ENCODE data around the gene GRXCR2. TPM values are rescaled to one million over a fixed set of nuclear protein-coding genes. Genes with fewer than 3 reads are reported as not detected.

The GRXCR2 gene
- not detected in 2 replicates for total RNA-seq

DNA sequence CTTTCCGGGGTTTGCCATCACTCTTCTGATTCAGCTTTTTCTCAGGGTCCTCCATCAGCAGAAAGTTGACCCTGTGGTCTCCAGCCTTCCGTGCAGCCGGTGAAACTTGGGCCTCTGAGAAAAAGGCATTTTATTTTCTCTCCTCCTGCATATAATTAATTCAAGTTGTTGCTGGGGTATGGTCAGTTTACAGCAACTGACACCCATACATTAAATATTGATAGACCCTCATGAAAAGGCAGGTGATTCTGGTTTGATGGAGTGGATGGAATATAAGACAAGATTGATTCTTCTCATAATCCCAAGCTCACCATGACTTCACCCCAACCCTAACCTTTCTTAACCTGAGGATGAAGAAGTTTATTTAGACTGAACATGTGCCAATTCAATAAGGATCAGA is at the start of gene GRXCR2:
Gene GRXCR2 (minus strand): TSS at position 101 of the 400 bp plus-strand sequence. CDS start 46 bp downstream, at position 55.
- H3K27me3 Mint-ChIP-seq (ENCODE audit: low read depth) = peaks cover 3% of the 10 kb centered on the region
- intact Hi-C loops (cut with micrococcal nuclease) = no loop called here

DNA sequence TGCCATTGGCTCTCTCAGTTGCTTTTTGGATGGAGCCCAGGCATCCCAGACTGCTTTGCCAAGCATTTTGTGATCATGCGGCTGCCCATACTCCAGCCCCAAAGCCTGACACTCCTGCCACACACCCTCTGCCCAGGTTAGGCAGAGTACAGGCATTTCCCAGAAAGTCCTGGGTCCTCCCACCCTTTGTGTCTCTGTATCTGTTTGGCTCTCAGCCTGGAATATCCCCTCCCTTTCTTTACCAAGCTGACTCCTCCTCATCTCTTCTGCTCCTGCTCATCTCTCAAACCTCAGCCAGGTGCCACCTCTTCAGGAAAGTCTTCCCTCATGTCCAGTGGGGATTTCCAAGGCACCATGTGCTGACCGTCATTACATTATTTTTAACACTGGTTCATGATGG is 49.2 kb upstream of the GRXCR2 start:
- intact Hi-C loops (cut with micrococcal nuclease) = no loop called here
- Mint-ChIP-seq H3K27ac (no peak overlapping the region), H3K4me1 (ENCODE audit: low read depth) (peaks cover 7% of the 10 kb centered on the region), H3K36me3 (ENCODE audit: low read depth) (no peaks in the 10 kb centered on the region), H3K27me3 (ENCODE audit: low read depth) (peaks cover 2% of the 10 kb centered on the region), H3K4me3 (ENCODE audit: low read depth) (no peak overlapping the region), H3K9me3 (no peaks in the 10 kb centered on the region)
- DNase-seq (ENCODE audit: low spot score) = no peak

More for the DNA sequence above, at the start of gene GRXCR2:
- no peaks in the 10 kb centered on the region for H3K9me3 Mint-ChIP-seq
- no peak for DNase-seq (ENCODE audit: low spot score)
- no peaks in the 10 kb centered on the region for H3K4me1 Mint-ChIP-seq (ENCODE audit: low read depth)
- no peak within 1 kb of the TSS for H3K4me3 Mint-ChIP-seq (ENCODE audit: low read depth)
- H3K27ac Mint-ChIP-seq = no peak within 1 kb of the TSS
- H3K36me3 Mint-ChIP-seq (ENCODE audit: low read depth) = no peaks in the 10 kb centered on the region

GRCh38 chr5:145921211-145921610 is 48.4 kb upstream of the GRXCR2 start:
- peaks cover 4% of the 10 kb centered on the region for H3K27me3 Mint-ChIP-seq (ENCODE audit: low read depth)
- intact Hi-C loops (cut with micrococcal nuclease) = no loop called here
- DNase-seq (ENCODE audit: low spot score) = no peak
- no peak overlapping the region for H3K4me3 Mint-ChIP-seq (ENCODE audit: low read depth)
- no peaks in the 10 kb centered on the region for H3K36me3 Mint-ChIP-seq (ENCODE audit: low read depth)
- no peak overlapping the region for H3K27ac Mint-ChIP-seq
- H3K9me3 Mint-ChIP-seq = no peaks in the 10 kb centered on the region
- H3K4me1 Mint-ChIP-seq (ENCODE audit: low read depth) = peaks cover 9% of the 10 kb centered on the region

DNA sequence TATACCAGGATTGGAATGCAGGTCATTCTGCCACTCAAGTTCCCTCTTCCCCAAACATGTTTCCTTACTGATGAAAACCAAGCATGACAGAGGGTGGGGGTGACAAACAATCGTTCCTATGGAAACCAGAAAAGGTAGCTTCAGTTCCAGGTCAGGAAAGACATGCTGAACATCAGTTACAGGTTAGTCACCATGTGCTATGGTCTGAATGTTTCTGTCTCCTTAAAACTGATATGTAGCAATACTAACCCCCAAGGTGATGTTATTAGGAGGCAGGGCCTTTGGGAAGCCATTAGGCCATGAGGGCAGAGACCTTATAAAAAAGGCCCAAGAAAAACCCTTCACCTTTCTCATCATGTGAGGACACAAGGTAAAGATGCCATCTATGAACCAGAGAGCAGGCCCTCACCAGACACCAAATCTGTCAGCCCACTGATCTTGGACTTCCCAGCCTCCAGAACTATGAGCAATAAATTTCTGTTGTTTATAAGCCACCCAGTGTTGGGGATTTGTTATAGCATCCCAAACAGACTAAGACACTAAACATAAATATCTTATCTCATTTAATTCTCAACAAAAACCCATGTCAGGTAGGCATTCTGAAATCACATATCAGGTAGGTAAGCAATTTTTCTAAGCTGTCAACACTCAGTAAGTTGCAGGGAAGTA is 47.9 kb upstream of the GRXCR2 start:
- no peak for DNase-seq (ENCODE audit: low spot score)
- Mint-ChIP-seq H3K27ac (no peak overlapping the region), H3K9me3 (no peaks in the 10 kb centered on the region), H3K27me3 (ENCODE audit: low read depth) (peaks cover 4% of the 10 kb centered on the region), H3K4me3 (ENCODE audit: low read depth) (no peak overlapping the region), H3K4me1 (ENCODE audit: low read depth) (peaks cover 10% of the 10 kb centered on the region), H3K36me3 (ENCODE audit: low read depth) (no peaks in the 10 kb centered on the region)
- intact Hi-C loops (cut with micrococcal nuclease) = no loop called here

GRCh38 chr5:145919413-145919812 is 46.6 kb upstream of the GRXCR2 start:
- Mint-ChIP-seq H3K4me3 (ENCODE audit: low read depth) (no peak overlapping the region), H3K4me1 (ENCODE audit: low read depth) (peaks cover 8% of the 10 kb centered on the region), H3K36me3 (ENCODE audit: low read depth) (no peaks in the 10 kb centered on the region), H3K9me3 (no peaks in the 10 kb centered on the region), H3K27ac (no peak overlapping the region), H3K27me3 (ENCODE audit: low read depth) (peaks cover 4% of the 10 kb centered on the region)
- no peak for DNase-seq (ENCODE audit: low spot score)
- intact Hi-C loops (cut with micrococcal nuclease) = no loop called here

DNA sequence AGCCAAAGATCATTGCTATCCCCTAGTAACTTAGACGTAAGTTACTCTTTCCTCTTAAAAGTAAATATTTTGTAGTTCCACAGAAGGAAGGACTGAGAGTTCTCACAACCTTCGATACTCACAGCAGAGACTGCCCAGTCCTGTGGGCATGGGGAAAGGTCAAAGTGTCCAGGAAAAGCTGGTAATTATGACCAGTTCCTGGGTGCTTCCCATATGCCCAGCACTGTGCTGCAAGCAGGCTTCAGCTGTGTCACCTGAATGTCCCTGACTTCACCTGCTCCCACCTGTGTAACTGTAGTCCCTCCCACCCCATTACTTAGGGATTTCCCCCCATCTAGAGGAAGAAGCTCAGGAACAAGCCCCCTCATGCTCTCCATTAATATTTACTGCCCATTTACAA is 45.6 kb upstream of the GRXCR2 start:
- H3K27ac Mint-ChIP-seq = no peak overlapping the region

GRCh38 chr5:145917288-145917687 is 44.5 kb upstream of the GRXCR2 start:
- Mint-ChIP-seq H3K4me1 (ENCODE audit: low read depth) (peaks cover 6% of the 10 kb centered on the region), H3K36me3 (ENCODE audit: low read depth) (no peaks in the 10 kb centered on the region), H3K27me3 (ENCODE audit: low read depth) (peaks cover 4% of the 10 kb centered on the region), H3K4me3 (ENCODE audit: low read depth) (no peak overlapping the region), H3K9me3 (no peaks in the 10 kb centered on the region), H3K27ac (no peak overlapping the region)
- DNase-seq (ENCODE audit: low spot score) = no peak
- intact Hi-C loops (cut with micrococcal nuclease) = no loop called here

More for the DNA sequence above, 45.6 kb upstream of the GRXCR2 start:
- Mint-ChIP-seq H3K36me3 (ENCODE audit: low read depth) (no peaks in the 10 kb centered on the region), H3K4me1 (ENCODE audit: low read depth) (peaks cover 6% of the 10 kb centered on the region), H3K9me3 (no peaks in the 10 kb centered on the region), H3K4me3 (ENCODE audit: low read depth) (no peak overlapping the region), H3K27me3 (ENCODE audit: low read depth) (peaks cover 4% of the 10 kb centered on the region)
- intact Hi-C loops (cut with micrococcal nuclease) = no loop called here
- DNase-seq (ENCODE audit: low spot score) = no peak

DNA sequence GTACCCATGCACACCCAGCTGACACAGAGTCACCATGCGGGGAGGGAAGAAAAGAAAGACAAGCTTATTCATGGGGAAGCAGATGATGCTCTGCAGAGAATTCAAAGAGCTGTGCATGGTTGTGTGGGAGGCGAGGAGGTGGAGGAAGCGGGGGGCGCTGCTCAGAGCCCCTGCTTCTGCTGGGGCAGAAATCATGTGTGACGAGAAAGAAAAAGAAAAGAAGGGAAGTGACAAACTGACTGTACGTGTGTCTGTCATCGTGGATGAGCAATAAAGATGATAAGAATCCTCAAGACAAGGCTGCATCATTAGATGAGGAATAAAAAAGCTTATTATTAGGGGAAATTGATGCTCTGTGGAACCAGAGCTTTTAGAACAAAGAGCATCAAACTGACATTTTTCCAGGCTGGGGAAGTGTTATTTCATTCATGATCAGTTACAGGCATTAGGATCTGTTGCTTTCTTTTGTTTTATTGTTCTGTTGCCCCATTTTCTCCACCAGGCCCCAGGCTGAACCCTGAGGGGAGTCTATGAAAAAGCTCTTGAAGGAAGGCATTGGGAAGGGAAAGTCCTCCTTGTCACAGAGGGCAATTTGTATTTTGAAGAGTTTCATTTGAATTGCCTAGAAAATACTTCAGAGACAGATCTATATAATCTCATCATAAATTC is 43.3 kb upstream of the GRXCR2 start:
- Mint-ChIP-seq H3K36me3 (ENCODE audit: low read depth) (no peaks in the 10 kb centered on the region), H3K27me3 (ENCODE audit: low read depth) (peaks cover 2% of the 10 kb centered on the region)
- intact Hi-C loops (cut with micrococcal nuclease) = no loop called here

GRCh38 chr5:145913701-145914100 is 40.9 kb upstream of the GRXCR2 start:
- Mint-ChIP-seq H3K9me3 (no peaks in the 10 kb centered on the region), H3K4me1 (ENCODE audit: low read depth) (peaks cover 13% of the 10 kb centered on the region), H3K4me3 (ENCODE audit: low read depth) (no peak overlapping the region), H3K27me3 (ENCODE audit: low read depth) (peaks cover 10% of the 10 kb centered on the region), H3K27ac (no peak overlapping the region), H3K36me3 (ENCODE audit: low read depth) (no peaks in the 10 kb centered on the region)
- no peak for DNase-seq (ENCODE audit: low spot score)
- intact Hi-C loops (cut with micrococcal nuclease) = no loop called here

More for the DNA sequence above, 43.3 kb upstream of the GRXCR2 start:
- no peak for DNase-seq (ENCODE audit: low spot score)
- no peak overlapping the region for H3K27ac Mint-ChIP-seq
- H3K4me3 Mint-ChIP-seq (ENCODE audit: low read depth) = no peak overlapping the region
- H3K4me1 Mint-ChIP-seq (ENCODE audit: low read depth) = peaks cover 6% of the 10 kb centered on the region
- H3K9me3 Mint-ChIP-seq = no peaks in the 10 kb centered on the region

GRCh38 chr5:145912594-145912993 is 39.8 kb upstream of the GRXCR2 start:
- H3K4me1 Mint-ChIP-seq (ENCODE audit: low read depth) = peaks cover 13% of the 10 kb centered on the region
- H3K27me3 Mint-ChIP-seq (ENCODE audit: low read depth) = peaks cover 12% of the 10 kb centered on the region
- H3K9me3 Mint-ChIP-seq = no peaks in the 10 kb centered on the region
- no peak for DNase-seq (ENCODE audit: low spot score)
- no peak overlapping the region for H3K4me3 Mint-ChIP-seq (ENCODE audit: low read depth)
- H3K36me3 Mint-ChIP-seq (ENCODE audit: low read depth) = no peaks in the 10 kb centered on the region
- intact Hi-C loops (cut with micrococcal nuclease) = no loop called here
- H3K27ac Mint-ChIP-seq = no peak overlapping the region

DNA sequence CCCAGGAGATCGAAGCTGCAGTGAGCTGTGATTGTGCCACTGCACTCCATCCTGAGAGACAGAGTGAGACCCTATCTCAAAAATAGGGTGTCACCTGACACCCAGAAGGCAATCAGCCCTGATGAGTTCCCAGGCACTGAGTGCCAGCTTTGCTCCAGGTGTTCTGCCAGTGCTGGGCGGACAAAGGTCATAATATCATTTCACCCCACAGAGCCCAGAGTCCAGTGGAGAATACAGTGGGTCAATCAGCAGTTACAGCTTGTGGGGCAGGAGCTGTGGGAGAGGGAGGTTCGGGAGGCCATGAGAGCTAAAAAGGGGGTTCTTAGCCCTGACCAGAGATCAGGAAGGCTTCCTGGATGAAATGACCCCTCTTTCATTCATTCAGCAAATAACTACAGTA is 39.2 kb upstream of the GRXCR2 start:
- Mint-ChIP-seq H3K9me3 (no peaks in the 10 kb centered on the region), H3K27me3 (ENCODE audit: low read depth) (peaks cover 14% of the 10 kb centered on the region), H3K4me3 (ENCODE audit: low read depth) (no peak overlapping the region), H3K4me1 (ENCODE audit: low read depth) (peaks cover 13% of the 10 kb centered on the region), H3K27ac (no peak overlapping the region), H3K36me3 (ENCODE audit: low read depth) (no peaks in the 10 kb centered on the region)
- no peak for DNase-seq (ENCODE audit: low spot score)
- intact Hi-C loops (cut with micrococcal nuclease) = no loop called here

- H3K36me3 Mint-ChIP-seq (ENCODE audit: low read depth) = no peaks in the 10 kb centered on the region
- no peak overlapping the region for H3K4me3 Mint-ChIP-seq (ENCODE audit: low read depth)
- peaks cover 11% of the 10 kb centered on the region for H3K4me1 Mint-ChIP-seq (ENCODE audit: low read depth)
- no peaks in the 10 kb centered on the region for H3K9me3 Mint-ChIP-seq
- intact Hi-C loops (cut with micrococcal nuclease) = no loop called here
- peaks cover 17% of the 10 kb centered on the region for H3K27me3 Mint-ChIP-seq (ENCODE audit: low read depth)
- no peak overlapping the region for H3K27ac Mint-ChIP-seq
- DNase-seq (ENCODE audit: low spot score) = no peak
Observed at GRCh38 chr5:145911164-145911563, 38.4 kb upstream of the GRXCR2 start.

DNA sequence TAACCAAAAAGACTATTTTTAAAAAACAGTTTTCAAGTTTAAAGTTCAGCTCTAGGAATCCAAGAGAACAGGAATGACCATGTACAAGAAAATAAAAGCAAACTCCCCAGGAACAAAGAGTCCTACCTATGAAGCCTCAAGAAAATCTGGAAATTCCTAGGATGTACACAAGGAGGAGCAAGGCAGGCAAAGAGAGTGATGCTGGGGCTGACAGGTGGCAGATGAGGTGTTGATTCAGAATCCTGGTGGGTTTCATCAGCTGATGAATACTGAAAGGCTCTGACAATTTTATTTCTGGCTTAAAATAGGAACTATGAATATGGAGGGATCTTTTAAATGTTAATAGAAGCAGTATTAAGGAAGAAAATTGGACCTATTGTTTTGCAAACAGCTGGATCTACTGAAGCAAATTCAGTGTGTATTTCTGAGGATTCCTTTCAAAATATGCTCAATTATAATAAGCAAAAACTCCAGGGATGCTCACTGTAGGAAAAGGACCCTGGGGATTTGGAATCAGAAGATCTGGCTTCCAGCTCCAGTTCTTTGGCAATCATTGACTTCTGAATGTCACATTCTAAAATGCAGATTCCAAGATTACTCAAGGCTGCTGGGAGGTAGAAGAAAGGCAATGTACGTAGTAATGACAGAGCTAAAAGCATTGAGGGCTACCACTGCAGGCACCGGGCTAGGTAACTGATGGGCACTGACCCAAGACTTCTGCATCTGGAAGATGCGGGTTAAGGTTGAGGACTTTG is 35.6 kb upstream of the GRXCR2 start:
- Mint-ChIP-seq H3K4me3 (ENCODE audit: low read depth) (no peak overlapping the region), H3K27ac (no peak overlapping the region), H3K4me1 (ENCODE audit: low read depth) (peaks cover 7% of the 10 kb centered on the region), H3K36me3 (ENCODE audit: low read depth) (no peaks in the 10 kb centered on the region), H3K9me3 (no peaks in the 10 kb centered on the region), H3K27me3 (ENCODE audit: low read depth) (peaks cover 17% of the 10 kb centered on the region)
- DNase-seq (ENCODE audit: low spot score) = no peak
- intact Hi-C loops (cut with micrococcal nuclease) = no loop called here
